H1 (cell line): Measurements from ENCODE around the gene LRP8. TPM values are rescaled to one million over a fixed set of nuclear protein-coding genes. Genes with fewer than 3 reads are reported as not detected.

ENCODE experiments used
- CTCF ChIA-PET: fragments of 300-600 bp; sonication (Branson Sonifier 250); formaldehyde crosslinking; loops from one replicate; lab custom pipeline; 2021; ENCODE audit not compliant: partially characterized antibody; lab: Charles Lee
- POLR2A ChIA-PET: fragments of 300-600 bp; sonication (Branson Sonifier 250); formaldehyde crosslinking; loops from one replicate; lab custom pipeline; 2021; ENCODE audit warnings: inconsistent platforms; ENCODE audit not compliant: partially characterized antibody; lab: Charles Lee
- DNase-seq, 2 experiments: peaks; one replicate each; pipeline versions ENCODE4 v3.0.0 to v3.0.0-alpha.2; 2010 to 2022; ENCODE audit warnings: low spot score in 2 of 2, low read depth in 1 of 2, mixed read lengths in 1 of 2
- FAIRE-seq: peaks from 2 replicates; lab custom pipeline; 2011; peaks lifted over from hg19 to GRCh38; lab: Jason Lieb, UNC
- H2AFZ ChIP-seq: 2 replicates; pipeline ENCODE4 v1.8.1; 2012; ENCODE audit warnings: low read length, inconsistent platforms
- H2AK5ac ChIP-seq: 2 replicates; pipeline ENCODE4 v1.6.1; 2013; ENCODE audit warnings: low read depth, low read length
- H2BK120ac ChIP-seq: replicated peaks from 2 replicates; pipeline ENCODE3; 2013; ENCODE audit warnings: low read depth, low read length, inconsistent platforms
- H2BK12ac ChIP-seq: 2 replicates; pipeline ENCODE4 v1.6.1; 2013; ENCODE audit warnings: low read depth, low read length
- H2BK15ac ChIP-seq: 2 replicates; pipeline ENCODE4 v1.6.1; 2013; ENCODE audit warnings: low read length
- H2BK20ac ChIP-seq: 2 replicates; pipeline ENCODE4 v1.6.1; 2013; ENCODE audit warnings: low read length
- H2BK5ac ChIP-seq: 2 replicates; pipeline ENCODE4 v1.6.1; 2013; ENCODE audit warnings: low read depth, low read length
- H3K14ac ChIP-seq: 2 replicates; pipeline ENCODE4 v1.6.1; 2013; ENCODE audit warnings: inconsistent platforms; ENCODE audit not compliant: insufficient read length
- H3K18ac ChIP-seq: 2 replicates; pipeline ENCODE4 v1.6.1; 2013; ENCODE audit warnings: low read length; ENCODE audit errors: extremely low read depth
- H3K23ac ChIP-seq: 2 replicates; pipeline ENCODE4 v1.6.1; 2013; ENCODE audit warnings: inconsistent platforms; ENCODE audit not compliant: insufficient read length
- H3K23me2 ChIP-seq: 2 replicates; pipeline ENCODE4 v1.6.1; 2013; ENCODE audit warnings: low read depth, low read length
- H3K27ac ChIP-seq: 2 replicates; pipeline ENCODE4 v1.6.1; 2011; ENCODE audit warnings: low read depth, low read length, inconsistent platforms
- H3K27me3 ChIP-seq, 4 experiments: replicated peaks in 1 of 4; 1 replicate in 1 of 4; 2 replicates in 3 of 4; pipeline versions ENCODE4 v1.6.1 to v1.8.1; 2011 to 2013; ENCODE audit warnings: low read length in 3 of 4, mild to moderate bottlenecking in 3 of 4, inconsistent platforms in 2 of 4, mixed read lengths in 2 of 4, moderate library complexity in 1 of 4; ENCODE audit not compliant: control insufficient read depth in 3 of 4, insufficient read depth in 3 of 4; ENCODE audit errors: extremely low read depth in 1 of 4
- H3K36me3 ChIP-seq, 4 experiments: 2 replicates each; pipeline versions ENCODE4 v1.6.1 to v1.8.1; 2011 to 2013; ENCODE audit warnings: mild to moderate bottlenecking in 4 of 4, low read length in 3 of 4, moderate library complexity in 2 of 4, control low read depth in 1 of 4, inconsistent platforms in 1 of 4; ENCODE audit not compliant: insufficient read depth in 4 of 4, control insufficient read depth in 2 of 4
- H3K4ac ChIP-seq: replicated peaks from 2 replicates; pipeline ENCODE3; 2013; ENCODE audit warnings: low read length, low read depth, mixed read lengths, inconsistent platforms; ENCODE audit not compliant: insufficient read length
- H3K4me1 ChIP-seq, 4 experiments: replicated peaks in 1 of 4; 1 replicate in 1 of 4; 2 replicates in 3 of 4; pipeline versions ENCODE4 v1.6.1 to v1.8.1; 2011 to 2013; ENCODE audit warnings: low read length in 3 of 4, inconsistent platforms in 2 of 4, mixed read lengths in 1 of 4; ENCODE audit not compliant: insufficient read depth in 4 of 4, control insufficient read depth in 3 of 4
- H3K4me2 ChIP-seq, 2 experiments: 2 replicates each; pipeline versions ENCODE4 v1.6.1 to v1.8.1; 2011 to 2013; ENCODE audit warnings: low read depth in 2 of 2, low read length in 2 of 2, control low read depth in 1 of 2, inconsistent platforms in 1 of 2, mild to moderate bottlenecking in 1 of 2; ENCODE audit not compliant: insufficient read depth in 1 of 2
- H3K4me3 ChIP-seq, 4 experiments: fragments of 200-600, 300-600 bp in 1 of 4; sonication (generic), shearing (Covaris generic), sonication (Bioruptor Twin) in 1 of 4; 2 replicates each; pipeline versions ENCODE4 v1.5.1 to v1.8.1; 2011 to 2016; ENCODE audit warnings: low read length in 4 of 4, low read depth in 3 of 4, control low read depth in 2 of 4, inconsistent platforms in 2 of 4, mild to moderate bottlenecking in 2 of 4, mixed read lengths in 1 of 4, moderate library complexity in 1 of 4; ENCODE audit not compliant: insufficient read depth in 2 of 4; ENCODE audit errors: extremely low read depth in 1 of 4
- H3K56ac ChIP-seq: replicated peaks from 2 replicates; pipeline ENCODE3; 2013; ENCODE audit warnings: low read depth, mild to moderate bottlenecking, mixed read lengths, low read length, inconsistent platforms; ENCODE audit not compliant: insufficient read length
- H3K79me1 ChIP-seq: 2 replicates; pipeline ENCODE4 v1.6.1; 2013; ENCODE audit warnings: low read depth, low read length, control low read depth
- H3K79me2 ChIP-seq, 2 experiments: 2 replicates each; pipeline versions ENCODE4 v1.6.1 to v1.8.1; 2012 to 2013; ENCODE audit warnings: low read length in 2 of 2, mild to moderate bottlenecking in 2 of 2, inconsistent platforms in 1 of 2; ENCODE audit not compliant: insufficient read depth in 2 of 2, control insufficient read depth in 1 of 2
- H3K9ac ChIP-seq, 4 experiments: replicated peaks in 1 of 4; 1 replicate in 1 of 4; 2 replicates in 3 of 4; pipeline versions ENCODE4 v1.6.1 to v1.8.1; 2011 to 2013; ENCODE audit warnings: low read depth in 3 of 4, low read length in 3 of 4, control low read depth in 2 of 4, mild to moderate bottlenecking in 2 of 4, moderate library complexity in 2 of 4, inconsistent platforms in 1 of 4; ENCODE audit errors: extremely low read depth in 1 of 4
- H3K9me3 ChIP-seq, 2 experiments: 2 replicates each; pipeline versions ENCODE4 v1.6.1 to v1.8.1; 2012 to 2013; ENCODE audit warnings: mild to moderate bottlenecking in 2 of 2, moderate library complexity in 2 of 2, control low read depth in 1 of 2, inconsistent platforms in 1 of 2, low read depth in 1 of 2, low read length in 1 of 2, mixed read lengths in 1 of 2; ENCODE audit not compliant: insufficient read depth in 2 of 2
- H4K20me1 ChIP-seq, 2 experiments: replicated peaks in 1 of 2; 2 replicates each; pipeline versions ENCODE3 to v1.8.1; 2011 to 2013; ENCODE audit warnings: inconsistent platforms in 2 of 2, low read length in 2 of 2, mild to moderate bottlenecking in 1 of 2; ENCODE audit not compliant: insufficient read depth in 2 of 2, control insufficient read depth in 1 of 2
- H4K5ac ChIP-seq: 2 replicates; pipeline ENCODE4 v1.6.1; 2013; ENCODE audit warnings: low read length, low read depth, mixed read lengths, inconsistent platforms; ENCODE audit not compliant: insufficient read length
- H4K8ac ChIP-seq: 2 replicates; pipeline ENCODE4 v1.8.0; 2013; ENCODE audit warnings: mild to moderate bottlenecking, moderate library complexity, low read length, inconsistent platforms; ENCODE audit not compliant: insufficient read depth; ENCODE audit errors: extremely low read depth
- H4K91ac ChIP-seq: replicated peaks from 2 replicates; pipeline ENCODE3; 2013; ENCODE audit warnings: low read length, mixed read lengths, inconsistent platforms; ENCODE audit not compliant: insufficient read length
- JUND ChIP-seq: IDR thresholded peaks from 2 replicates; pipeline ENCODE4 v1.6.1; 2011; ENCODE audit warnings: mild to moderate bottlenecking, improper control_type of control experiment, low read length
- RXRA ChIP-seq: IDR thresholded peaks from 2 replicates; pipeline ENCODE4 v1.6.1; 2011; ENCODE audit warnings: low read depth, mild to moderate bottlenecking, low read length, moderate library complexity; ENCODE audit not compliant: insufficient read depth
- TAF7 ChIP-seq: optimal IDR thresholded peaks from 2 replicates; pipeline ENCODE3; 2011; ENCODE audit warnings: low read depth, mild to moderate bottlenecking, inconsistent platforms, low read length, moderate library complexity, borderline replicate concordance
- TBP ChIP-seq: IDR thresholded peaks from 2 replicates; pipeline ENCODE4 v1.6.1; 2011; ENCODE audit warnings: low read depth, low read length, improper control_type of control experiment
- WGBS, 2 experiments: shearing (Covaris generic) in 1 of 2; methylation state at CpG; one replicate each; pipeline versions ENCODE4 v1.1.6 to v1.1.7; 2013 to 2015; ENCODE audit warnings: low lambda C conversion rate in 2 of 2, mixed read lengths in 2 of 2, inconsistent platforms in 1 of 2, low coverage in 1 of 2, missing lambda C conversion rate in 1 of 2; ENCODE audit not compliant: insufficient replicate concordance in 2 of 2, insufficient coverage in 1 of 2, insufficient read length in 1 of 2; ENCODE audit errors: extremely low coverage in 1 of 2, missing lambda C conversion rate in 1 of 2; 5-methylcytosine and 5-hydroxymethylcytosine counted together
- polyA plus RNA-seq, 7 experiments: library from polyadenylated mRNA; depleted of rRNA in 3 of 7; stranded (reverse) in 5 of 7; unstranded in 2 of 7; fragments of >200 nt in 5 of 7; fragments of 200-250 nt in 2 of 7; gene quantifications; 1 replicate in 5 of 7; 2 replicates in 1 of 7; 4 replicates in 1 of 7; pipeline versions ENCODE4 v1.2.1 to v1.2.3, GENCODE V29; 2011 to 2013; ENCODE audit warnings: missing spikeins in 2 of 7, mixed read lengths in 2 of 7
- total RNA-seq: library from RNA; stranded (reverse); fragmentation: NEBNext Ultra II Directional; extraction: Animal tissue kit (Norgen Biotek cat#: 25700); gene quantifications from 2 replicates; pipeline ENCODE4 v1.2.1, GENCODE V29; 2021

LRP8 gene
- total and polyA plus RNA-seq, 2 of the 8 experiments (the other 6 are each of a cell fraction or from before 2014, with no cell fraction given) = 63.2 to 66.4 TPM

DNA sequence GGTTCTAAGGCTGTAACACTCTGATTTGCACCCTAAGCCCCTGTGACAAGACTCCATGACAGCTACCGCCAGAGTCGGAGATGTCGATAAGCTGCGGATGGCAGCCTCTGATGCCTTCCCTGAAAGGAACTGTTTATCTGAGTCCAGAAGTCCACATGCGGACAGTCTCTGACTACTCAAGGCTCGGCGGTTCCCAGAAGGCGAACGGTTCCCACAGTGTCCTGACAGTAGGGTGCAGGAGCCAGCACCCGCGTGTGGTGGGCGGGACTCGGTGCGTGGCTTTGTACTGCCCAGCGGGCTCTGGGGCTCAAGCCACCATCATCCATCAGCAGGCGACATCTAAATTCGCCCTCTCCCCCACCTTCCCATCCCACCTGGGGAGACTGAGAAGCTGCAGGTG is 30.7 kb downstream of the LRP8 start:
- Histone ChIP-seq H3K9me3 (no peaks in the 10 kb centered on the region), H2BK15ac (no peak overlapping the region), H3K4me1 (peaks cover 0 to 5% (median under 1%) of the 10 kb centered on the region in 4 experiments; a peak in 1 of 7 replicates), H2BK120ac (no peak overlapping the region), H3K4ac (no peak overlapping the region), H2AFZ (no peak overlapping the region), H2BK12ac (no peak overlapping the region), H3K23me2 (no peaks in the 10 kb centered on the region)
- CTCF ChIA-PET = interaction anchor here (0.6 to 11.3 kb wide), 7 partner anchors 11 to 168 kb away, joined by 3 to 103 read pairs (median 4); no protein-coding TSS in a partner anchor
- no peak for TF ChIP-seq TBP
- TF ChIP-seq JUND = no peak
- no peak for TF ChIP-seq RXRA
- TF ChIP-seq TAF7 = no peak
- TF ChIP-seq, all 59 proteins: peak for 0
- Histone ChIP-seq H3K79me2 (peaks cover 0 to 58% of the 10 kb centered on the region in 2 experiments; a peak in 1 of 4 replicates), H3K14ac (no peak overlapping the region), H2BK5ac (no peak overlapping the region), H3K9ac (no peak overlapping the region), H3K4me2 (no peak overlapping the region), H3K36me3 (no peaks in the 10 kb centered on the region), H3K27me3 (no peaks in the 10 kb centered on the region), H4K91ac (no peak overlapping the region), H3K23ac (no peak overlapping the region), H2BK20ac (no peak overlapping the region), H3K18ac (no peak overlapping the region), H4K8ac (no peak overlapping the region), H3K4me3 (no peak overlapping the region), H4K5ac (no peak overlapping the region), H4K20me1 (peaks cover 22 to 50% of the 10 kb centered on the region in 2 experiments), H3K27ac (no peak overlapping the region), H2AK5ac (no peak overlapping the region), H3K56ac (no peak overlapping the region), H3K79me1 (peaks cover 42% of the 10 kb centered on the region)
- DNase-seq (no peak), FAIRE-seq (no peak)
- 91% methylated on average over 17 of the region's 17 CpGs; no CpG with 5 or more reads in 1 of the 2 experiments for WGBS, 2 experiments
- POLR2A ChIA-PET = interaction anchor here (1.2 kb wide), 1 partner anchor 17 kb away, joined by 3 read pairs; no protein-coding TSS in a partner anchor
